GM23338 (cell line): ENCODE results near the gene GMEB2.

Experiments used
- CTCF ChIP-seq, 2 experiments: fragments of 200-600 bp in 1 of 2; sonication (generic) in 1 of 2; conservative IDR thresholded peaks; 2 replicates each; pipeline versions ENCODE4 v1.5.1 to v1.6.1; 2016 to 2017; ENCODE audit warnings: antibody characterized with exemption in 2 of 2, low read depth in 2 of 2, mild to moderate bottlenecking in 2 of 2, moderate library complexity in 1 of 2
- EZH2 ChIP-seq: fragments of 200-600 bp; sonication (generic); IDR thresholded peaks from one replicate; pipeline ENCODE4 v1.8.0; 2017; ENCODE audit warnings: antibody characterized with exemption, mild to moderate bottlenecking, low read depth; ENCODE audit not compliant: unreplicated experiment
- POLR2AphosphoS5 ChIP-seq: IDR thresholded peaks from 2 replicates; pipeline ENCODE4 v1.6.1; 2016; ENCODE audit warnings: antibody characterized with exemption, low read depth

GRCh38 chr20:63560856-63561609 lies 65.9 kb downstream of the GMEB2 start:
- no peak for TF ChIP-seq CTCF (conservative IDR thresholded peaks at IDR 0.05; ENCODE audit: low read depth in 2 of 2)
- TF ChIP-seq EZH2: no peak
- no peak for TF ChIP-seq POLR2AphosphoS5
